Endothelial cell of umbilical vein (primary cell): ENCODE results near the gene CCDC81. TPM values are rescaled to one million over a fixed set of nuclear protein-coding genes. Genes with fewer than 3 reads are reported as not detected.

Experiments
- BruUV-seq: library from RNA; stranded (reverse); fragments of 400-500 nt; replicated peaks from 2 replicates; lab custom pipeline; 2021; lab: Mats Ljungman, UMichigan
- CTCF ChIA-PET: fragments of 300-600, 350-600 bp; sonication (Branson Sonifier 250); formaldehyde crosslinking; loops from one replicate; lab custom pipeline; 2021; ENCODE audit warnings: antibody characterized with exemption, inconsistent platforms; lab: Charles Lee
- POLR2A ChIA-PET: fragments of 300-600, 350-600 bp; sonication (Branson Sonifier 250); formaldehyde crosslinking; loops from one replicate; lab custom pipeline; 2021; ENCODE audit warnings: antibody characterized with exemption, inconsistent platforms; lab: Charles Lee
- DNase-seq: peaks from one replicate; pipeline ENCODE4 v3.0.0-alpha.2; 2011; ENCODE audit warnings: low read depth, low spot score
- FAIRE-seq: peaks from 2 replicates; lab custom pipeline; 2011; peaks lifted over from hg19 to GRCh38; lab: Jason Lieb, UNC
- H2AFZ ChIP-seq: 2 replicates; pipeline ENCODE4 v1.6.0; 2012; ENCODE audit warnings: low read depth, low read length, control low read depth, inconsistent platforms
- H3K27ac ChIP-seq: 2 replicates; pipeline ENCODE4 v1.5.1; 2011; ENCODE audit warnings: low read depth, mild to moderate bottlenecking, control low read depth, low read length, moderate library complexity; ENCODE audit not compliant: insufficient read depth
- H3K27me3 ChIP-seq, 2 experiments: 2 replicates each; pipeline versions ENCODE4 v1.6.0 to v1.6.1; 2011; ENCODE audit warnings: low read length in 2 of 2, mixed read lengths in 1 of 2; ENCODE audit not compliant: control insufficient read depth in 2 of 2, insufficient read depth in 2 of 2
- H3K36me3 ChIP-seq, 2 experiments: 2 replicates in 1 of 2; 3 replicates in 1 of 2; pipeline ENCODE4 v1.5.1; 2011; ENCODE audit warnings: low read length in 2 of 2, mild to moderate bottlenecking in 1 of 2, moderate library complexity in 1 of 2; ENCODE audit not compliant: control insufficient read depth in 2 of 2, insufficient read depth in 2 of 2; ENCODE audit errors: extremely low read depth in 1 of 2
- H3K4me1 ChIP-seq: 3 replicates; pipeline ENCODE4 v1.5.1; 2011; ENCODE audit warnings: mild to moderate bottlenecking, low read length; ENCODE audit not compliant: control insufficient read depth, insufficient read depth; ENCODE audit errors: extremely low read depth
- H3K4me2 ChIP-seq: 2 replicates; pipeline ENCODE4 v1.6.1; 2011; ENCODE audit warnings: low read length, control low read depth, mixed read lengths; ENCODE audit not compliant: insufficient read depth
- H3K4me3 ChIP-seq, 3 experiments: fragments of 200-600 bp in 1 of 3; sonication (generic), shearing (Covaris generic) in 1 of 3; replicated peaks in 1 of 3; 2 replicates each; pipeline ENCODE4 v1.5.1; 2011 to 2016; ENCODE audit warnings: control low read depth in 3 of 3, low read length in 3 of 3, mild to moderate bottlenecking in 2 of 3, inconsistent platforms in 1 of 3, low read depth in 1 of 3, moderate library complexity in 1 of 3; ENCODE audit not compliant: insufficient read depth in 1 of 3
- H3K79me2 ChIP-seq: 2 replicates; pipeline ENCODE4 v1.6.0; 2012; ENCODE audit warnings: low read length, inconsistent platforms; ENCODE audit not compliant: control insufficient read depth, insufficient read depth
- H3K9ac ChIP-seq: replicated peaks from 2 replicates; pipeline ENCODE3; 2011; ENCODE audit warnings: low read length, control low read depth; ENCODE audit not compliant: insufficient read depth; ENCODE audit errors: extremely low read depth
- H3K9me1 ChIP-seq: replicated peaks from 3 replicates; pipeline ENCODE4 v1.6.0; 2011; ENCODE audit warnings: mild to moderate bottlenecking, low read length; ENCODE audit not compliant: control insufficient read depth, insufficient read depth; ENCODE audit errors: extremely low read depth
- H3K9me3 ChIP-seq: replicated peaks from 2 replicates; pipeline ENCODE4 v1.5.1; 2012; ENCODE audit warnings: low read length, inconsistent platforms; ENCODE audit not compliant: control insufficient read depth, insufficient read depth
- H4K20me1 ChIP-seq: replicated peaks from 2 replicates; pipeline ENCODE3; 2011; ENCODE audit warnings: mild to moderate bottlenecking, low read length; ENCODE audit not compliant: control insufficient read depth, insufficient read depth; ENCODE audit errors: extremely low read depth
- EZH2 ChIP-seq: IDR thresholded peaks from 2 replicates; pipeline ENCODE4 v1.6.1; 2012; ENCODE audit warnings: borderline replicate concordance, low read depth, mild to moderate bottlenecking, moderate library complexity, low read length, inconsistent platforms; ENCODE audit not compliant: severe bottlenecking
- FOS ChIP-seq: IDR thresholded peaks from 2 replicates; pipeline ENCODE4 v1.6.1; 2011; ENCODE audit warnings: mild to moderate bottlenecking, low read length, moderate library complexity, borderline replicate concordance; ENCODE audit not compliant: insufficient read depth
- GATA2 ChIP-seq: IDR thresholded peaks from 2 replicates; pipeline ENCODE4 v1.7.0; 2011; ENCODE audit warnings: low read depth, mild to moderate bottlenecking, moderate library complexity, mixed read lengths, low read length; ENCODE audit not compliant: insufficient read length, insufficient read depth
- JUN ChIP-seq: IDR thresholded peaks from 2 replicates; pipeline ENCODE4 v1.6.1; 2011; ENCODE audit warnings: borderline replicate concordance, low read depth; ENCODE audit not compliant: insufficient read length, insufficient read depth
- MYC ChIP-seq: IDR thresholded peaks from one replicate; pipeline ENCODE4 v1.6.1; 2011; ENCODE audit warnings: mild to moderate bottlenecking, low read depth, low read length
- POLR2A ChIP-seq: IDR thresholded peaks from 2 replicates; pipeline ENCODE4 v1.6.1; 2012; ENCODE audit warnings: low read depth, mild to moderate bottlenecking, control low read depth, low read length
- POLR2AphosphoS5 ChIP-seq: IDR thresholded peaks from 2 replicates; pipeline ENCODE4 v1.6.1; 2012; ENCODE audit warnings: low read depth, mild to moderate bottlenecking, control low read depth, low read length, moderate library complexity; ENCODE audit not compliant: insufficient read depth
- dilution Hi-C: fragments of 300-500 bp; cut with MboI; formaldehyde crosslinking; loops from one replicate; pipeline ENCODE4 v1.15.0; 2019; ENCODE audit warnings: low sequenced_read_pairs; ENCODE audit not compliant: extremely low pct_ligation_motif_present
- intact Hi-C: fragments of 100-400 bp; cut with micrococcal nuclease; formaldehyde crosslinking; loops from one replicate; pipeline ENCODE4 v1.10.0; 2022
- polyA plus RNA-seq, 4 experiments: library from polyadenylated mRNA; depleted of rRNA in 3 of 4; stranded (reverse) in 3 of 4; unstranded in 1 of 4; fragments of >200 nt; gene quantifications; 2 replicates each; pipeline versions ENCODE4 v1.2.1 to v1.2.3, GENCODE V29; 2011 to 2012; ENCODE audit warnings: missing spikeins in 1 of 4
- total RNA-seq: library from RNA; stranded (reverse); gene quantifications from 2 replicates; pipeline ENCODE4 v1.2.3, GENCODE V29; 2021
- TF ChIP-seq, protein P1 (sequence below), 2 donors: IDR thresholded peaks; 1 replicate in 1 of 2; 2 replicates in 1 of 2; pipeline ENCODE4 v1.5.1; 2011; ENCODE audit warnings: low read length in 2 of 2, mild to moderate bottlenecking in 2 of 2, moderate library complexity in 2 of 2, control low read depth in 1 of 2, inconsistent platforms in 1 of 2, low read depth in 1 of 2; ENCODE audit not compliant: insufficient read depth in 1 of 2; ENCODE audit errors: extremely low read depth in 1 of 2
- TF ChIP-seq, protein P2 (sequence below): IDR thresholded peaks from 2 replicates; pipeline ENCODE4 v1.6.1; 2011; ENCODE audit not compliant: insufficient read depth, insufficient read length

CCDC81 gene
- total and polyA plus RNA-seq, 2 donors (not counting 3 experiments of a cell fraction or from before 2014, with no cell fraction given), result 0.57 to 1.1 TPM

DNA sequence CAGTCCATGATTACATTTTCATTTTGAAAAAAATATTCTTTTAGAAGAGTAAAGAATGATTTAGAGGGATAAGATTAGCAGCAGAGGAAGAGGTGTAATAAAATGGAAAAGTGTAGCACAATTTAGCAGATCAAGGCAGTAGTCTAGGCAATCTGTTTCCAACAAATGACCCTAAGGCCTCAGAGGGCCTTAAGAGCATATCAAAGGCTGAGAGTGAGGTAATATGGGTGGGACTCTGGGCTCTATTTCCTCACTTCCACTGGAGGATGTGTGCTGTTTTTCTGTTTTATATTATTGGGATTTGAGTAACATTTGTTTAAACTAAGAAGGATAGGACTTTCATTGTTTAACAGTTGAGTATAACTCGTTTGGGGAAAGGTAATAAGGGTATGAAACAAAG lies 28.8 kb downstream of the CCDC81 start:
- ChIA-PET POLR2A (no interaction called here), CTCF (no interaction called here)
- no peaks in the 10 kb centered on the region for H4K20me1 ChIP-seq
- H3K4me1 ChIP-seq, result no peaks in the 10 kb centered on the region
- H3K27me3 ChIP-seq, result no peaks in the 10 kb centered on the region
- H3K9ac ChIP-seq, result no peak overlapping the region
- dilution Hi-C loops, result no loop called here
- TF ChIP-seq EZH2 (no peak), POLR2A (no peak), MYC (no peak), POLR2AphosphoS5 (no peak), FOS (no peak), GATA2 (no peak), JUN (no peak)
- TF ChIP-seq, protein P1, sequence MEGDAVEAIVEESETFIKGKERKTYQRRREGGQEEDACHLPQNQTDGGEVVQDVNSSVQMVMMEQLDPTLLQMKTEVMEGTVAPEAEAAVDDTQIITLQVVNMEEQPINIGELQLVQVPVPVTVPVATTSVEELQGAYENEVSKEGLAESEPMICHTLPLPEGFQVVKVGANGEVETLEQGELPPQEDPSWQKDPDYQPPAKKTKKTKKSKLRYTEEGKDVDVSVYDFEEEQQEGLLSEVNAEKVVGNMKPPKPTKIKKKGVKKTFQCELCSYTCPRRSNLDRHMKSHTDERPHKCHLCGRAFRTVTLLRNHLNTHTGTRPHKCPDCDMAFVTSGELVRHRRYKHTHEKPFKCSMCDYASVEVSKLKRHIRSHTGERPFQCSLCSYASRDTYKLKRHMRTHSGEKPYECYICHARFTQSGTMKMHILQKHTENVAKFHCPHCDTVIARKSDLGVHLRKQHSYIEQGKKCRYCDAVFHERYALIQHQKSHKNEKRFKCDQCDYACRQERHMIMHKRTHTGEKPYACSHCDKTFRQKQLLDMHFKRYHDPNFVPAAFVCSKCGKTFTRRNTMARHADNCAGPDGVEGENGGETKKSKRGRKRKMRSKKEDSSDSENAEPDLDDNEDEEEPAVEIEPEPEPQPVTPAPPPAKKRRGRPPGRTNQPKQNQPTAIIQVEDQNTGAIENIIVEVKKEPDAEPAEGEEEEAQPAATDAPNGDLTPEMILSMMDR (IDR thresholded peaks at IDR 0.05; ENCODE audit: extremely low read depth in 1 of 2, insufficient read depth in 1 of 2, low read depth in 1 of 2, low read length in 2 of 2), result no peak
- TF ChIP-seq, protein P2, sequence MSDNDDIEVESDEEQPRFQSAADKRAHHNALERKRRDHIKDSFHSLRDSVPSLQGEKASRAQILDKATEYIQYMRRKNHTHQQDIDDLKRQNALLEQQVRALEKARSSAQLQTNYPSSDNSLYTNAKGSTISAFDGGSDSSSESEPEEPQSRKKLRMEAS, result no peak
- H2AFZ ChIP-seq, result no peak overlapping the region
- FAIRE-seq (no peak), DNase-seq (no peak)
- H3K4me3 ChIP-seq, result no peak overlapping the region
- H3K4me2 ChIP-seq, result no peak overlapping the region
- no peaks in the 10 kb centered on the region for H3K79me2 ChIP-seq
- no peak overlapping the region for H3K27ac ChIP-seq
- BruUV-seq, result no TSS peak
- intact Hi-C loops, result no loop called here
- no peaks in the 10 kb centered on the region for H3K9me1 ChIP-seq
- H3K36me3 ChIP-seq, result no peaks in the 10 kb centered on the region
- H3K9me3 ChIP-seq, result no peaks in the 10 kb centered on the region
